Measurements from ENCODE around the gene CRADD. TPM values are rescaled to one million over a fixed set of nuclear protein-coding genes. Genes with fewer than 3 reads are reported as not detected.
"Not testable (repeated sequence)": the region's sequence is repeated elsewhere in the genome, so short reads cannot be mapped to it uniquely, and the experiment has no call there.

CRADD gene
- total RNA-seq, 2 experiments from 2014 or later, result 9.7 to 12.6 TPM

DNA sequence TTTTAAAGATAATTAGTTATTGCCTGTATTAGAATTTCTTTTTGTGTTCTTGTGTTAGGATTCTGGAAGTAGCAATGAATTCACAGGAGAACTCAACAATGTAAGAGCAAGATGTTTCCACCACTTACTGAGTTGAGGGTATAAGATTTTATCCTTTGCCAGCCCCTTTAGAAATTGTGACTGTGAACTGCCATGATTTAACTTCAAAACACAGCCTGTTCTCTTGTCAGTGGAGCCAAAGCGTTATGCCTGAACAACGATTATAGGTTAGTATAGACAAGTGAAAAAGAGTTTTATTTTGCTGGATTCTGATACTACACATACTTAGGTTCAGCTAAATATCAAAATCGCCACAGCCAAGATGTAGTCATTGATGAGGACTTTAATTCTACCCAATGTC lies 101.6 kb downstream of the CRADD start:
- ChIA-PET CTCF (interaction anchor here (1.4 kb wide), 1 partner anchor 12 kb away, joined by 4 read pairs; no protein-coding TSS in a partner anchor), POLR2A (no interaction called here)
- H3K4me3 Mint-ChIP-seq, result no peak overlapping the region
- H3K27me3 Mint-ChIP-seq, result no peaks in the 10 kb centered on the region
- peaks cover 29% of the 10 kb centered on the region for H3K4me1 Mint-ChIP-seq
- peaks cover 7% of the 10 kb centered on the region for H3K9me3 Mint-ChIP-seq
- DNase-seq, result no peak
- H3K27ac Mint-ChIP-seq, result no peak overlapping the region
- peaks cover 14% of the 10 kb centered on the region for H3K36me3 Mint-ChIP-seq (ENCODE audit: low read depth)

DNA sequence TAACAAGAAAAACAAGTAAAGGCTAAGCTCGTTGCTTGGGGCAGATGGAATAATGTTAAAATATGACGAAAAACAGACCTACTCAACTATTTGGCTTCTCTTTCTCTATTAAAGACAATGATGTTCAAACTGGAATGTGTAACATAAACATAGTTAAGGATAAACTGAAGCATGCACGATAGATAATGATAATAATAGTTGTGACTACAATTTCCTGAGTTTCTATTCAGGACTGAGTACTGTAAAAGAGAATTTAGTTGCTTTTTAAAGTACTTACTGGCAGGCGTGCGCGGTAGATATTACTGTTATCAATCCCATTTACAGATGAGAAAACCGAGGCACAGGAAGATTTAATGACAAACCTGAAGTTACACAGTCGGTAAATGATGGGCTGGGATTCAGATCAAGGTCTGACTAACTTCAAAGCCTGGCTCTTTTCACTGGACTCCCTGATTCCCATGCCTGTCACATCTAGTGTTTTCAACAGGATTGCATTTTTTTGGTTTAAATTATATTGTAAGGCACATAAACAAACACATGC lies 103.0 kb downstream of the CRADD start:
- peaks cover 41% of the 10 kb centered on the region for H3K4me1 Mint-ChIP-seq
- CTCF ChIA-PET, result interaction anchor here (0.6 kb wide), 1 partner anchor 12 kb away, joined by 4 read pairs; no protein-coding TSS in a partner anchor
- H3K4me3 Mint-ChIP-seq, result no peak overlapping the region
- no peak for DNase-seq
- no peak overlapping the region for H3K27ac Mint-ChIP-seq
- peaks cover 11% of the 10 kb centered on the region for H3K36me3 Mint-ChIP-seq (ENCODE audit: low read depth)
- H3K27me3 Mint-ChIP-seq, result no peaks in the 10 kb centered on the region
- peaks cover 2% of the 10 kb centered on the region for H3K9me3 Mint-ChIP-seq
- POLR2A ChIA-PET, result interaction anchor here (0.6 kb wide), 1 partner anchor 86 kb away, joined by 3 read pairs; no protein-coding TSS in a partner anchor

DNA sequence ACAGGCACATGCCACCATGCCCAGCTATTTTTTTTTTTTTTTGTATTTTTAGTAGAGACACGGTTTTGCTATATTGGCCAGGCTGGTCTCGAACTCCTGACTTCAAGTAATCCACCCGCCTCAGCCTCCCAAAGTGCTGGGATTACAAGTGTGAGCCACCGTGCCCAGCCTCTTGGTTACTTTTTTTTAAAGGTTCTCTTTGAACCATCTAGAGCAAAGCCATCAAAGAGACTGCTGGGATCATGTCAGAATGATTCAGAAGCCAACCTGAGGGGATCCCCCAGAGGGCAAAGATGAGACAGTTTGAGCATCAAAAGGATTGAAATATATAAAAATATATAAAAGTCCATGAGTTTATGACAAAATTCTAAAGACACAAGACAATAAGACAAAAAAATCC lies 103.7 kb downstream of the CRADD start:
- H3K27me3 Mint-ChIP-seq, H3K27ac Mint-ChIP-seq: not testable (repeated sequence)

DNA sequence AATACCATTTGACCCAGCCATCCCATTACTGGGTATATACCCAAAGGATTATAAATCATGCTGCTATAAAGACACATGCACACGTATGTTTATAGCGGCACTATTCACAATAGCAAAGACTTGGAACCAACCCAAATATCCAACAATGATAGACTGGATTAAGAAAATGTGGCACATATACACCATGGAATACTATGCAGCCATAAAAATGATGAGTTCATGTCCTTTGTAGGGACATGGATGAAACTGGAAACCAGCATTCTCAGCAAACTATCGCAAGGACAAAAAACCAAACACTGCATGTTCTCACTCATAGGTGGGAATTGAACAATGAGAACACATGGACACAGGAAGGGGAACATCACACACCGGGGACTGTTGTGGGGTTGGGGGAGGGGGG lies 104.8 kb downstream of the CRADD start:
- H3K36me3 Mint-ChIP-seq (ENCODE audit: low read depth), result peaks cover 11% of the 10 kb centered on the region
- H3K4me3 Mint-ChIP-seq, H3K9me3 Mint-ChIP-seq, CTCF ChIA-PET, H3K27me3 Mint-ChIP-seq, POLR2A ChIA-PET, H3K27ac Mint-ChIP-seq, DNase-seq: not testable (repeated sequence)
- peaks cover 47% of the 10 kb centered on the region for H3K4me1 Mint-ChIP-seq

More for the DNA sequence above, 103.7 kb downstream of the CRADD start:
- ChIA-PET CTCF (interaction anchor here (0.6 kb wide), 1 partner anchor 13 kb away, joined by 4 read pairs; no protein-coding TSS in a partner anchor), POLR2A (interaction anchor here (0.6 kb wide), 1 partner anchor 85 kb away, joined by 3 read pairs; no protein-coding TSS in a partner anchor)
- Mint-ChIP-seq H3K4me1 (peaks cover 47% of the 10 kb centered on the region), H3K36me3 (ENCODE audit: low read depth) (peaks cover 11% of the 10 kb centered on the region)
- not testable (repeated sequence) for DNase-seq, H3K4me3 Mint-ChIP-seq, H3K9me3 Mint-ChIP-seq

DNA sequence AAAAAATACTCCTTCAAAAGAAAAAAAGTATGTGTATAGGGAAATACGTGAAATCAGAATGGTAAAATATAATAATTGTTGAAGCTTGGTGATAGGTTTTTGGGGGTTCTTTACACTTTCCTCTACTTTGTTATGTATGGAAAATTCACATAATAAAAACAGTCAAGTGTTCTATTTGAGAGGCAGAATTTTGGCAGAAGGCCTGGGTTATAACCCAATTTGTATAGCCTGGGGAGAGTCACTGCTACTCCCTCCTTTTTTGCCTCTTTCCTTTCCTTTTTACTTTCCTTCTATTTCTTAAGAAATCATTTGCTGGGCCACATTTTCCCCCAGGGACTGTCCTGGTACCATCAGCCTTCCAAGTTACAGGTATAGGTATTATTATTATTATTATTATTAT lies 105.7 kb downstream of the CRADD start:
- Mint-ChIP-seq H3K27ac (no peak overlapping the region), H3K27me3 (no peaks in the 10 kb centered on the region), H3K9me3 (peaks cover 9% of the 10 kb centered on the region), H3K36me3 (ENCODE audit: low read depth) (peaks cover 12% of the 10 kb centered on the region), H3K4me3 (no peak overlapping the region), H3K4me1 (peaks cover 48% of the 10 kb centered on the region)
- CTCF ChIA-PET, result interaction anchor here (2.4 kb wide), 1 partner anchor 319 kb away, joined by 8 read pairs; no protein-coding TSS in a partner anchor
- no peak for DNase-seq
- POLR2A ChIA-PET, result no interaction called here

DNA sequence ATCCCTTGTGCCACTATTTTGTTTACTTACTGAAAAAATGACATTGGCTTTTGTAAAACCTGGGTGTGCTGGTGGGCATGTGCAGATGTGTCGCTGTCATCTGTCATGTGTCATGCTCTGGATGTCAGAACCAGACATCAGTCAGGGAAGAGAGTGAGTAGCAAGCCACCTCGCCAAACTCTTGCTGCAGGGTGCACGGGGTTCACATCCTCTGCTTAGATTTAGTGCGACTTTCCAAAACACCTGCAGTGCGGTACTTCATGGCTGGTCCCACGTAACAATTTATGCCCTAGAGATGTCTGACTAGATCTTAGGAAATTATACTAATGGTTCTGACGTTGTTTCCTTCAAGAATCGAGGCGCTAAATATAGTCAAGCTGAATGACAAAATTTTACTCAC lies 106.7 kb downstream of the CRADD start:
- peaks cover 12% of the 10 kb centered on the region for H3K9me3 Mint-ChIP-seq
- DNase-seq, result peak; percentile 45
- H3K36me3 Mint-ChIP-seq (ENCODE audit: low read depth), result peaks cover 17% of the 10 kb centered on the region
- peaks cover 54% of the 10 kb centered on the region for H3K4me1 Mint-ChIP-seq
- CTCF ChIA-PET, result interaction anchor here (1.0 to 2.4 kb wide), 3 partner anchors 11 to 318 kb away, joined by 3 to 8 read pairs (median 4); no protein-coding TSS in a partner anchor
- POLR2A ChIA-PET, result no interaction called here
- no peaks in the 10 kb centered on the region for H3K27me3 Mint-ChIP-seq
- H3K27ac Mint-ChIP-seq, result peak overlapping the region; percentile 70
- peak overlapping the region; percentile 19 for H3K4me3 Mint-ChIP-seq

DNA sequence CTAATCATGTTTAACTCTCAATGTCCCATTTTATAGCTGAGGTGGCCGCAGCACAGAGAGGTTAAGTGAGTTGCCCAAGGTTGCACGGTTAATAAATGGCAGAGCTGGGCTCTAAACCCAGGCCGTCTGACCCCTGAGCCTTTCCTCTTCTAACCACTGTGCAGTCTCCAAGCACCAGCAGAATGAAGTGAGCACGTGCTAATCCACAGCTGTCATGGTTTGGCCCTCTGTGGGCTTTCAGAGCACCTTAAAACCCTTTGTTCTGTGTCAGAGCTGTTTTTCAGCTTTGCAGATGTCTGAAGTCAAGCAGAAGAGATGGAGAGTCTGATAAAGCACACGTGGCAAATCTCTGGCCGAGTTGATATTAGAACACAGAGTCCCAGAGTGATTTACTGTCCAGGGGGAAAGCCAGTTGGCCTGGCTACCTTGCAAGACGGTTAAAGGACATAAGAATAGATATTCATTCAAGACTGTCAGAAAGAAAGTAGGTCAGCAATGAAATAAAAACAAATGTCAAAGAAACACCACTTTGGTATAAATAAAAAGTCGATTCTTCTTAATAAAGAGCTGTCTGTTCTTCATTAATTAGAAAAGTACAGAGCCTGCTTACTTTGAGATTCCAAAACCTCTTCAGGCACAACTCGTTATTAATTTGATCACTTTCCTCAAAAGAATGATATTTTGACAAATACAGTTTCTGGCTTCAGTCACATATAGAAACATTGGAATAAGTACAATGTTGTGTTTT lies 107.3 kb downstream of the CRADD start:
- no peaks in the 10 kb centered on the region for H3K27me3 Mint-ChIP-seq
- peaks cover 57% of the 10 kb centered on the region for H3K4me1 Mint-ChIP-seq
- POLR2A ChIA-PET, result interaction anchor here (0.6 kb wide), 1 partner anchor 510 kb away, joined by 3 read pairs; no protein-coding TSS in a partner anchor
- H3K27ac Mint-ChIP-seq, result peak overlapping the region; percentile 70
- no peak overlapping the region for H3K4me3 Mint-ChIP-seq
- CTCF ChIA-PET, result interaction anchor here (0.7 to 2.4 kb wide), 5 partner anchors 10 to 896 kb away, joined by 3 to 8 read pairs (median 3); no protein-coding TSS in a partner anchor
- peaks cover 17% of the 10 kb centered on the region for H3K36me3 Mint-ChIP-seq (ENCODE audit: low read depth)
- H3K9me3 Mint-ChIP-seq, result peaks cover 12% of the 10 kb centered on the region
- DNase-seq, result peak; percentile 56

DNA sequence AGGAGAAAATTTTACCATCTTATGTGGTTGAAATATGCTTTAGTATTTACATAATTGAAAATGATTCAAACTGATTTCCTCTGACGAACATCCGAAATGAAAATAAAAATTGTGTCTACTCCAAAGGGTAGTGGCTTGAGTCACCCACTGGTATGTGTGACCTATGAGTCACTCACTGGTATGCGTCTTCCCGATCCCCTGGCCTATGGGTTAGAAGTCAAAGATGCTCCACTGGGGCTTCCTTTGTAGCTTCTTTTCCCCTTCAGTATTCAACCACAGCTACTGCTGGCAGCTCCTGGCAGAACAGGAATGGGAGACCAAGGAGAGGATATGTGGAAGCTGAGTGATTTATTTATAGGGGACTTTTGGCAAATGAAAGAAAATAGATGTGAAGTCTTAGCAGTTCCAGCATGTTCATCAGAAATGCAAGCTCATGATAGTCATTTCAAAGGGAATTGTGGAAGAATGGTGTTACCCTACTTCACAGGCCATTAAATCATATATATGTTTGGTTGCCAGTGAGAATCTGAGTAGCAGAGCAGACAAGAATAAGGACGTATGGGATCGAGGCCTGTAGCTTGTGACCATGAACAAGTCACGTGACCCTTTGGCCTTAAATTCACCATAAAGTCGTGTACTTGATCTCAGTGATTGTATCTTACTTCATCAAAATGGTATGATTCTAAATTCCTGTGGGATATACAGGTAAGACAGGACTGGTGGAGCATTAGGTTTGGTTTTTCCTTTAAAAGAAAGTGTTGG lies 108.3 kb downstream of the CRADD start:
- POLR2A ChIA-PET, result no interaction called here
- peak; percentile 45 for DNase-seq
- Mint-ChIP-seq H3K4me3 (no peak overlapping the region), H3K4me1 (peaks cover 56% of the 10 kb centered on the region), H3K27me3 (no peaks in the 10 kb centered on the region), H3K9me3 (peaks cover 12% of the 10 kb centered on the region), H3K27ac (peak overlapping the region; percentile 51), H3K36me3 (ENCODE audit: low read depth) (peaks cover 11% of the 10 kb centered on the region)
- CTCF ChIA-PET, result interaction anchor here (0.6 to 1.3 kb wide), 6 partner anchors 11 to 895 kb away, joined by 3 to 4 read pairs (median 3); no protein-coding TSS in a partner anchor

DNA sequence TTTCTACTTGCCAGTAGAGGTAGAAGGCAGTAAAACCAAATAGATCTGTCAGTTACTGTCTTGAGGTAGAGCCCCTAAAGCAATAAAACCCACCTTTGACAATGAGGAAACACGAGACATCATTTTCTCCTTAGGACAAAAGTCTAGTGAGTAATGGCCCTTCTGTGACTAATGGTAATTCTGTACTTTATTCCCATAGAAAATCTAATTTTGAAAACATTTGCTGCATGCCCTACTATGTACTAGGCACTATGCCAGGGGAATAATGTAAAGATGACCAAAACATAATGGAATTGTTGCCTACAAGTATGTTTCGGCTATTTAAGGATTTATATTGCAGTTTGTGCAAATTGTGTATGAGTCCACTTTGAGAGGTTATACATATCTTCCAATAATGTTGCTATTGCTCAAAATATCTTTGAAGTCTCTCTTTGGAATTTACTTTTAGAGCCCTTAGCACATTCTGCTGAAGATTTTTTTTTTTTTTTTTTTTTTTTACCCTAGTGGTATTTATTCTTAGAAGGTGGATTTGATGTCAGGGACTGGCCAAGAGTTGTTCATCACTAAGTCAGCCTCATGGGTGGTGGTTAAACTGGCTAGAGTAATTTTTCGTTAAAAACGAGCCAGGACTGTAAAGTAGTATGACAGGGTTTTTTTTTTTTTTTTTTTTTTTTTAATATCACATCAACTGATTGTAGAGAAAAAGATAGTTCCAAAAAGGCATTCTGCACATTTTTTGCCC lies 109.7 kb downstream of the CRADD start:
- ChIA-PET CTCF (interaction anchor here (0.5 kb wide), 1 partner anchor 9 kb away, joined by 3 read pairs; no protein-coding TSS in a partner anchor), POLR2A (no interaction called here)
- Mint-ChIP-seq H3K4me1 (peaks cover 58% of the 10 kb centered on the region), H3K27ac (no peak overlapping the region), H3K4me3 (no peak overlapping the region), H3K27me3 (no peaks in the 10 kb centered on the region), H3K36me3 (ENCODE audit: low read depth) (peaks cover 10% of the 10 kb centered on the region), H3K9me3 (peaks cover 10% of the 10 kb centered on the region)
- no peak for DNase-seq

DNA sequence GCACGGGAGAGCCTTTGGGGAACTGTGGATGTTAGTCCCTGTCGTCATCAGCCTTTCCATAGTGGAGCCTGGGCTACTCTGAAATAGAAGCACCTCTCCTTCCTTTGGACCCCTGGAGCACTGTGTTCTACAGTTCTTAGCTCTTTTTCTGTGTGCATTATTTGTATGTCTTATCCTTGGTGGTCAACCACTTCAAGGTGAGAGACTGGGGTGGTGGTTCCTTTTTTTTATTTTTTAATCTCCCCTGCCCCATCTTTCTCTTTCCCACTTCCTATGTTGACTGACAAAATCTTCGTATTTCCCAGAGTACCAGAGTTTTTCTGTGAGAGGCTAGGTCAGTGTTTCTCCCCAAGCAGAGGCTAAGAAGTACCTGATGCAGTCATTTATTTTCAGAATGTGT lies 111.7 kb downstream of the CRADD start:
- Mint-ChIP-seq H3K27me3 (no peaks in the 10 kb centered on the region), H3K27ac (peak overlapping the region; percentile 50), H3K9me3 (peaks cover 10% of the 10 kb centered on the region), H3K4me3 (no peak overlapping the region), H3K4me1 (peaks cover 53% of the 10 kb centered on the region), H3K36me3 (ENCODE audit: low read depth) (peaks cover 10% of the 10 kb centered on the region)
- ChIA-PET CTCF (interaction anchor here (1.0 kb wide), 2 partner anchors 29 to 313 kb away, joined by 3 to 4 read pairs; no protein-coding TSS in a partner anchor), POLR2A (no interaction called here)
- no peak for DNase-seq

DNA sequence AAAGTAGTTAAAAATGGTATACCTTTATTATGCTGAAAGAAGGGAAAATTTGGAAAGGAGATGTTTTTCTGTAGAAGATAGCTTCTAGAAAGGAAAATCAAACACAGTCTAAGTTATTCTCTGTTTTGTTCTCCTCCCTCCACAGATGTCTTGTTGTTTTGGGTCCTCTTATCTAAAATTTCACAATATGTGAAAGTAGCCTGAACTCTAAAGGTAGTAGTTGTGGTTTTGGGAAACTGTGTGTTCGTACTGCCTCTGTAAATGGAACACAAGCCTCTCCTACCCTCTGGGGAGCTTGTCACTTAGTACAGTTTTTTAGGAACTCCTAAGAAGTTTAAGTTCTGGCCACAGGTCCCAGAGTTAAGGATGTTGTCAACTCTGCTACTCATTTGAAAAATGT lies 112.6 kb downstream of the CRADD start:
- Mint-ChIP-seq H3K9me3 (peaks cover 10% of the 10 kb centered on the region), H3K4me3 (no peak overlapping the region), H3K27me3 (no peaks in the 10 kb centered on the region), H3K36me3 (ENCODE audit: low read depth) (peaks cover 10% of the 10 kb centered on the region), H3K27ac (no peak overlapping the region), H3K4me1 (peaks cover 44% of the 10 kb centered on the region)
- ChIA-PET CTCF (interaction anchor here (1.0 kb wide), 1 partner anchor 312 kb away, joined by 3 read pairs; no protein-coding TSS in a partner anchor), POLR2A (no interaction called here)
- DNase-seq, result no peak

DNA sequence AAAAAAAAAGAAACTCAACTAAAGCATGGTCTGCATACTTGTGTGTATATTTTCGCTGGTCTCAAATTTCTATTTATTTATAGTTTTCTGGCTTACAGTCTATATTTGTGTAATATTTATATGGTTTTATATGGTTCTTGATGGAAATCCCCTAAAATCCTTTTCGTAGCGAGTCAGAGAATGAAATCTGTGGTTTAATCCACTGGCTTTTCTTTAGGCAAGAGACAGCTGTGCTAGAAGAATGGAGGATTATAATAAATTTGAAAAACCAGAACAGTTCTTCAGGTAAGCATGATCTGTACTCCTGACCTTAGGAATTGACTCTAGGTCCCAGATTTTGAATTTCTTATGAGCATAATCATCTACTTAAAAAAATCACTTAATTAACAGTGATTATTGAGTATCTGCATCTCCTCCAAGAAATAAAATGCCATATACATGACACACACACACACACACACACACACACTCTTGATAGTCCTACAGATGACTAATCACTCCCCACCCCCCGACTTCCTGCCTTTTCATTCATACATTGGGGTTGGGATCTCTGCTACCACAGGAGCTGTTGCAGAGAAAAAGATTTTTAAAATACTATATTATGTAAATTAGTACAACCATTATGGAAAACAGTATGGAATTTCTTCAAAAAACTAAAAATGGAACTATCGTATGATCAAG lies 113.4 kb downstream of the CRADD start:
- peaks cover 35% of the 10 kb centered on the region for H3K4me1 Mint-ChIP-seq
- no peaks in the 10 kb centered on the region for H3K27me3 Mint-ChIP-seq
- DNase-seq, result no peak
- POLR2A ChIA-PET, result no interaction called here
- no peak overlapping the region for H3K4me3 Mint-ChIP-seq
- CTCF ChIA-PET, result no interaction called here
- H3K9me3 Mint-ChIP-seq, result peaks cover 10% of the 10 kb centered on the region
- H3K27ac Mint-ChIP-seq, result no peak overlapping the region
- H3K36me3 Mint-ChIP-seq (ENCODE audit: low read depth), result peaks cover 10% of the 10 kb centered on the region

Measured in activated CD4-positive, alpha-beta T cell treated with anti-CD3 and anti-CD28 coated beads, Interleukin-2, amount 10 ng/mL, durations not matched to agents 7 days and 5 days (primary cell).